H9 (cell line): ENCODE data around the gene TMEM209. TPM values are rescaled to one million over a fixed set of nuclear protein-coding genes. Genes with fewer than 3 reads are reported as not detected.

Experiments
- DNase-seq: peaks from one replicate; pipeline ENCODE4 v3.0.0-alpha.2; 2017
- H2AFZ ChIP-seq: one replicate; pipeline ENCODE4 v1.6.1; 2013; ENCODE audit warnings: mild to moderate bottlenecking, low read length, control low read depth, moderate library complexity
- H2AK5ac ChIP-seq: 2 replicates; pipeline ENCODE4 v1.6.1; 2013; ENCODE audit warnings: low read length, control low read depth, mixed read lengths; ENCODE audit not compliant: insufficient read length
- H2BK120ac ChIP-seq: one replicate; pipeline ENCODE4 v1.6.1; 2013; ENCODE audit warnings: low read depth, mild to moderate bottlenecking, low read length, control low read depth, inconsistent platforms; ENCODE audit not compliant: poor library complexity, severe bottlenecking
- H2BK12ac ChIP-seq: 2 replicates; pipeline ENCODE4 v1.6.1; 2013; ENCODE audit warnings: low read length, control low read depth, mixed read lengths, low read depth; ENCODE audit not compliant: insufficient read length
- H2BK15ac ChIP-seq: 2 replicates; pipeline ENCODE4 v1.6.1; 2013; ENCODE audit warnings: low read depth, low read length, control low read depth
- H2BK20ac ChIP-seq: one replicate; pipeline ENCODE4 v1.6.1; 2013; ENCODE audit warnings: low read depth, mild to moderate bottlenecking, low read length, control low read depth, inconsistent platforms; ENCODE audit not compliant: poor library complexity, severe bottlenecking
- H2BK5ac ChIP-seq: 2 replicates; pipeline ENCODE4 v1.6.1; 2013; ENCODE audit warnings: low read length, control low read depth, mixed read lengths; ENCODE audit not compliant: insufficient read length
- H3K14ac ChIP-seq: 2 replicates; pipeline ENCODE4 v1.6.1; 2013; ENCODE audit warnings: low read length, control low read depth; ENCODE audit not compliant: insufficient read depth
- H3K18ac ChIP-seq: 2 replicates; pipeline ENCODE4 v1.6.1; 2013; ENCODE audit warnings: low read depth, mild to moderate bottlenecking, mixed read lengths, low read length, control low read depth; ENCODE audit not compliant: insufficient read length
- H3K23ac ChIP-seq: 2 replicates; pipeline ENCODE4 v1.6.1; 2013; ENCODE audit warnings: low read length, control low read depth, mixed read lengths, low read depth; ENCODE audit not compliant: insufficient read length
- H3K23me2 ChIP-seq: 2 replicates; pipeline ENCODE4 v1.6.1; 2013; ENCODE audit warnings: low read depth, mild to moderate bottlenecking, mixed read lengths, low read length, control low read depth; ENCODE audit not compliant: insufficient read length, poor library complexity, severe bottlenecking
- H3K27ac ChIP-seq: 2 replicates; pipeline ENCODE4 v1.5.1; 2013; ENCODE audit warnings: low read length, control low read depth, mixed read lengths, low read depth; ENCODE audit not compliant: insufficient read length
- H3K27me3 ChIP-seq: 2 replicates; pipeline ENCODE4 v1.6.1; 2013; ENCODE audit warnings: low read length, control low read depth, inconsistent platforms; ENCODE audit not compliant: insufficient read depth
- H3K4ac ChIP-seq: 2 replicates; pipeline ENCODE4 v1.6.1; 2013; ENCODE audit warnings: low read depth, mild to moderate bottlenecking, control low read depth, inconsistent platforms, low read length, moderate library complexity
- H3K4me1 ChIP-seq: 2 replicates; pipeline ENCODE4 v1.6.1; 2013; ENCODE audit warnings: low read length, control low read depth, inconsistent platforms; ENCODE audit not compliant: insufficient read depth
- H3K4me2 ChIP-seq: 2 replicates; pipeline ENCODE4 v1.6.1; 2013; ENCODE audit warnings: low read length, control low read depth, mixed read lengths; ENCODE audit not compliant: insufficient read length, insufficient read depth
- H3K56ac ChIP-seq: 2 replicates; pipeline ENCODE4 v1.6.1; 2013; ENCODE audit warnings: low read depth, mild to moderate bottlenecking, mixed read lengths, low read length, control low read depth; ENCODE audit not compliant: insufficient read length
- H3K79me1 ChIP-seq: 2 replicates; pipeline ENCODE4 v1.6.1; 2013; ENCODE audit warnings: low read depth, mild to moderate bottlenecking, moderate library complexity, low read length, control low read depth, inconsistent platforms; ENCODE audit not compliant: insufficient read depth, poor library complexity, severe bottlenecking
- H3K79me2 ChIP-seq: 2 replicates; pipeline ENCODE4 v1.6.1; 2013; ENCODE audit warnings: low read length, control low read depth, inconsistent platforms; ENCODE audit not compliant: insufficient read depth
- H3K9ac ChIP-seq: 2 replicates; pipeline ENCODE4 v1.6.1; 2013; ENCODE audit warnings: low read length, control low read depth, mixed read lengths; ENCODE audit not compliant: insufficient read length; ENCODE audit errors: extremely low read depth
- H3K9me3 ChIP-seq: one replicate; pipeline ENCODE4 v1.6.1; 2013; ENCODE audit warnings: low read depth, low read length, inconsistent platforms; ENCODE audit not compliant: control insufficient read depth
- H3T11ph ChIP-seq: one replicate; pipeline ENCODE4 v1.6.1; 2013; ENCODE audit warnings: mild to moderate bottlenecking, low read length, control low read depth, inconsistent platforms
- H4K20me1 ChIP-seq: one replicate; pipeline ENCODE4 v1.6.1; 2013; ENCODE audit not compliant: control insufficient read depth, insufficient read length, insufficient read depth
- H4K5ac ChIP-seq: 2 replicates; pipeline ENCODE4 v1.6.1; 2013; ENCODE audit warnings: low read depth, mild to moderate bottlenecking, mixed read lengths, low read length, control low read depth; ENCODE audit not compliant: insufficient read length
- H4K8ac ChIP-seq: replicated peaks from 2 replicates; pipeline ENCODE4 v1.6.1; 2013; ENCODE audit warnings: low read length, control low read depth, mixed read lengths, low read depth; ENCODE audit not compliant: insufficient read length
- H4K91ac ChIP-seq: 2 replicates; pipeline ENCODE4 v1.6.1; 2013; ENCODE audit warnings: low read depth, mild to moderate bottlenecking, moderate library complexity, mixed read lengths, low read length, control low read depth; ENCODE audit not compliant: insufficient read length
- H3K27ac Mint-ChIP-seq, 3 experiments: 2 replicates in 2 of 3; 3 replicates in 1 of 3; pipeline ENCODE4 v1.8.0; 2020 to 2021; ENCODE audit warnings: mixed read lengths in 3 of 3, mild to moderate bottlenecking in 1 of 3, moderate library complexity in 1 of 3
- H3K27me3 Mint-ChIP-seq: 2 replicates; pipeline ENCODE4 v1.8.0; 2021; ENCODE audit warnings: low read depth, mild to moderate bottlenecking, moderate library complexity, mixed read lengths
- H3K36me3 Mint-ChIP-seq, 3 experiments: 2 replicates in 2 of 3; 3 replicates in 1 of 3; pipeline ENCODE4 v1.8.0; 2020 to 2021; ENCODE audit warnings: low read depth in 3 of 3, mixed read lengths in 3 of 3; ENCODE audit not compliant: insufficient read depth in 1 of 3
- H3K4me1 Mint-ChIP-seq, 2 experiments: 2 replicates each; pipeline ENCODE4 v1.8.0; 2020; ENCODE audit warnings: mixed read lengths in 2 of 2
- H3K4me3 Mint-ChIP-seq, 2 experiments: 2 replicates in 1 of 2; 3 replicates in 1 of 2; pipeline ENCODE4 v1.8.0; 2020 to 2021; ENCODE audit warnings: mild to moderate bottlenecking in 2 of 2, mixed read lengths in 2 of 2, moderate library complexity in 1 of 2
- H3K9me3 Mint-ChIP-seq, 2 experiments: 2 replicates in 1 of 2; 3 replicates in 1 of 2; pipeline ENCODE4 v1.8.0; 2020; ENCODE audit warnings: mild to moderate bottlenecking in 2 of 2, mixed read lengths in 2 of 2, moderate library complexity in 1 of 2
- CTCF ChIP-seq: fragments of 200-600 bp; sonication (generic); conservative IDR thresholded peaks from 3 replicates; pipeline ENCODE4 v1.8.0; 2021; ENCODE audit warnings: antibody characterized with exemption, mild to moderate bottlenecking
- whole genome bisulfite sequencing: extraction: QIAGEN DNeasy Blood & Tissue Kit; methylation state at CpG from one replicate; pipeline ENCODE4 v1.1.7; 2013; ENCODE audit warnings: missing lambda C conversion rate, low lambda C conversion rate, mixed read lengths; ENCODE audit not compliant: insufficient read length; ENCODE audit errors: extremely low coverage; 5-methylcytosine and 5-hydroxymethylcytosine counted together
- total RNA-seq: library from RNA; stranded (reverse); gene quantifications from 2 replicates; pipeline ENCODE4 v1.2.1, GENCODE V29; 2021

TMEM209 gene
- total RNA-seq, 1 experiment from 2014 or later = 30.8 TPM

- no peak for DNase-seq
- no peak overlapping the region for H3K18ac ChIP-seq
- WGBS = no CpG with 5 or more reads among the region's 5 CpGs
- no peak overlapping the region for H3K14ac ChIP-seq
- no peak overlapping the region for H3T11ph ChIP-seq
- no peak overlapping the region for H2BK15ac ChIP-seq
- H4K8ac ChIP-seq = no peak overlapping the region
- H2AFZ ChIP-seq = no peak overlapping the region
- no peak overlapping the region for H4K91ac ChIP-seq
- no peak overlapping the region for H2AK5ac ChIP-seq
- no peak overlapping the region for H3K4me2 ChIP-seq
- H3K79me2 ChIP-seq = no peaks in the 10 kb centered on the region
- H3K9me3 Mint-ChIP-seq = no peaks in the 10 kb centered on the region
- H3K4me3 Mint-ChIP-seq = no peak overlapping the region
- H2BK5ac ChIP-seq = no peak overlapping the region
- no peak overlapping the region for H4K5ac ChIP-seq
- H2BK120ac ChIP-seq = no peak overlapping the region
- H3K4ac ChIP-seq = no peak overlapping the region
- H3K79me1 ChIP-seq = no peaks in the 10 kb centered on the region
- no peaks in the 10 kb centered on the region for H4K20me1 ChIP-seq
- no peak overlapping the region for H3K56ac ChIP-seq
- no peaks in the 10 kb centered on the region for H3K27me3 ChIP-seq
- no peaks in the 10 kb centered on the region for H3K4me1 ChIP-seq
- no peaks in the 10 kb centered on the region for H3K23me2 ChIP-seq
- TF ChIP-seq CTCF = no peak
- peaks cover 3 to 4% of the 10 kb centered on the region in 2 experiments; a peak in 2 of 4 replicates for H3K4me1 Mint-ChIP-seq
- H3K36me3 Mint-ChIP-seq = no peaks in the 10 kb centered on the region
- H3K23ac ChIP-seq = no peak overlapping the region
- peaks cover 2% of the 10 kb centered on the region; the same call in 1 of the 2 replicates for H3K27me3 Mint-ChIP-seq
- H3K27ac ChIP-seq = no peak overlapping the region
- H2BK12ac ChIP-seq = no peak overlapping the region
- no peak overlapping the region for H3K27ac Mint-ChIP-seq
- no peak overlapping the region for H3K9ac ChIP-seq
- no peak overlapping the region for H2BK20ac ChIP-seq
- H3K9me3 ChIP-seq = no peaks in the 10 kb centered on the region
Observed at GRCh38 chr7:130210181-130210935, 5.2 kb upstream of the TMEM209 start.
